Stimulated activated memory B cell treated with anti-CD40 and anti-IgM and Interleukin-4, amounts not matched to agents 10 μg/mL and 1 μg/mL and 100 μg/mL, for 72 hours (primary cell): ENCODE results near the gene SPTBN1.

Experiments used
- ATAC-seq: fragments of 150-1000 bp; cut with Tn5 transposase; 2 replicates; pipeline ENCODE4 v1.10.0; 2021
- H3K27ac Mint-ChIP-seq: one replicate; pipeline ENCODE4 v1.8.0; 2022; ENCODE audit warnings: mild to moderate bottlenecking, mixed read lengths
- H3K27me3 Mint-ChIP-seq: one replicate; pipeline ENCODE4 v1.8.0; 2022; ENCODE audit warnings: mixed read lengths
- H3K36me3 Mint-ChIP-seq: one replicate; pipeline ENCODE4 v1.8.0; 2022; ENCODE audit warnings: mixed read lengths
- H3K4me1 Mint-ChIP-seq: one replicate; pipeline ENCODE4 v1.8.0; 2022; ENCODE audit warnings: mixed read lengths
- H3K4me3 Mint-ChIP-seq: one replicate; pipeline ENCODE4 v1.8.0; 2022; ENCODE audit warnings: mild to moderate bottlenecking, moderate library complexity, mixed read lengths
- H3K9me3 Mint-ChIP-seq: one replicate; pipeline ENCODE4 v1.8.0; 2022; ENCODE audit warnings: mixed read lengths

The SPTBN1 gene

GRCh38 chr2:54667726-54668650, 211.9 kb downstream of the SPTBN1 start:
- Mint-ChIP-seq H3K9me3 (no peaks in the 10 kb centered on the region), H3K4me3 (no peak overlapping the region), H3K27me3 (no peaks in the 10 kb centered on the region), H3K27ac (no peak overlapping the region), H3K4me1 (peaks cover 8% of the 10 kb centered on the region), H3K36me3 (peaks cover 70% of the 10 kb centered on the region)
- ATAC-seq, result no peak

GRCh38 chr2:54668711-54669110, 212.6 kb downstream of the SPTBN1 start:
- no peak overlapping the region for H3K4me3 Mint-ChIP-seq
- no peak for ATAC-seq
- no peaks in the 10 kb centered on the region for H3K27me3 Mint-ChIP-seq
- peaks cover 16% of the 10 kb centered on the region for H3K4me1 Mint-ChIP-seq
- no peaks in the 10 kb centered on the region for H3K9me3 Mint-ChIP-seq
- peaks cover 64% of the 10 kb centered on the region for H3K36me3 Mint-ChIP-seq
- no peak overlapping the region for H3K27ac Mint-ChIP-seq

GRCh38 chr2:54669677-54670484, 213.8 kb downstream of the SPTBN1 start:
- no peak for ATAC-seq
- H3K9me3 Mint-ChIP-seq, result no peaks in the 10 kb centered on the region
- peaks cover 55% of the 10 kb centered on the region for H3K36me3 Mint-ChIP-seq
- peaks cover 26% of the 10 kb centered on the region for H3K4me1 Mint-ChIP-seq
- H3K4me3 Mint-ChIP-seq, result no peak overlapping the region
- H3K27ac Mint-ChIP-seq, result no peak overlapping the region
- H3K27me3 Mint-ChIP-seq, result no peaks in the 10 kb centered on the region

DNA sequence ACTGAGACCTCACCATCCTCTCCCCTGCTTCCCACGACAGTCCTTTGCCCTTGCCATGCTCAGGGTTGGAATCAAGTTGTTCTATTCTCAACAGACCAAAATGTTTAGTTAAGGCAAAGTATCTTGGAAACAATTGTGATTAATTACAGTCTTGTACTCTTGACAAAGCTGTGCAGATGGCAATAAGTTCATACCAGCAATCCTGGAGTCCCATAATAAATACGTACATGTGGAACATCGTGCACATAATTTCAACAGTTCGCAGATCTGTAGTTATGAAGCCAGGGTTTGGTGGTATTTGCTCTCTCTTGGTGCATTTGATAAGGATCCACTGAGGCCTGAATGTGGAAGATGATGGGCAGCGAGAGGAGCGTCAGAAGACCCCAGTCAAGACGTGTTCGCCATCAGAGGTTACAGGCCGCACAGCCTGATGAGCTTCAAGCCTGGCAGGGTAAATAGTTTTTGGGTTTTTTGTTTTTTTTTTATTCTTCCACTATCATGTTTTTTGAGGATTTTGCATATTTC, 214.4 kb downstream of the SPTBN1 start:
- H3K4me1 Mint-ChIP-seq, result peaks cover 26% of the 10 kb centered on the region
- H3K27me3 Mint-ChIP-seq, result no peaks in the 10 kb centered on the region
- peaks cover 50% of the 10 kb centered on the region for H3K36me3 Mint-ChIP-seq
- no peaks in the 10 kb centered on the region for H3K9me3 Mint-ChIP-seq
- H3K4me3 Mint-ChIP-seq, result no peak overlapping the region
- ATAC-seq, result no peak
- H3K27ac Mint-ChIP-seq, result no peak overlapping the region

GRCh38 chr2:54671010-54671409, 214.9 kb downstream of the SPTBN1 start:
- Mint-ChIP-seq H3K4me1 (peaks cover 26% of the 10 kb centered on the region), H3K27me3 (no peaks in the 10 kb centered on the region), H3K36me3 (peaks cover 47% of the 10 kb centered on the region), H3K4me3 (no peak overlapping the region), H3K27ac (no peak overlapping the region), H3K9me3 (no peaks in the 10 kb centered on the region)
- ATAC-seq, result no peak

- no peak overlapping the region for H3K4me3 Mint-ChIP-seq
- H3K4me1 Mint-ChIP-seq, result peaks cover 26% of the 10 kb centered on the region
- H3K36me3 Mint-ChIP-seq, result peaks cover 40% of the 10 kb centered on the region
- H3K27me3 Mint-ChIP-seq, result no peaks in the 10 kb centered on the region
- peak overlapping the region; percentile 94 for H3K27ac Mint-ChIP-seq
- ATAC-seq, result no peak
- no peaks in the 10 kb centered on the region for H3K9me3 Mint-ChIP-seq
These were observed 215.9 kb downstream of the SPTBN1 start for GRCh38 chr2:54671875-54672589.

DNA sequence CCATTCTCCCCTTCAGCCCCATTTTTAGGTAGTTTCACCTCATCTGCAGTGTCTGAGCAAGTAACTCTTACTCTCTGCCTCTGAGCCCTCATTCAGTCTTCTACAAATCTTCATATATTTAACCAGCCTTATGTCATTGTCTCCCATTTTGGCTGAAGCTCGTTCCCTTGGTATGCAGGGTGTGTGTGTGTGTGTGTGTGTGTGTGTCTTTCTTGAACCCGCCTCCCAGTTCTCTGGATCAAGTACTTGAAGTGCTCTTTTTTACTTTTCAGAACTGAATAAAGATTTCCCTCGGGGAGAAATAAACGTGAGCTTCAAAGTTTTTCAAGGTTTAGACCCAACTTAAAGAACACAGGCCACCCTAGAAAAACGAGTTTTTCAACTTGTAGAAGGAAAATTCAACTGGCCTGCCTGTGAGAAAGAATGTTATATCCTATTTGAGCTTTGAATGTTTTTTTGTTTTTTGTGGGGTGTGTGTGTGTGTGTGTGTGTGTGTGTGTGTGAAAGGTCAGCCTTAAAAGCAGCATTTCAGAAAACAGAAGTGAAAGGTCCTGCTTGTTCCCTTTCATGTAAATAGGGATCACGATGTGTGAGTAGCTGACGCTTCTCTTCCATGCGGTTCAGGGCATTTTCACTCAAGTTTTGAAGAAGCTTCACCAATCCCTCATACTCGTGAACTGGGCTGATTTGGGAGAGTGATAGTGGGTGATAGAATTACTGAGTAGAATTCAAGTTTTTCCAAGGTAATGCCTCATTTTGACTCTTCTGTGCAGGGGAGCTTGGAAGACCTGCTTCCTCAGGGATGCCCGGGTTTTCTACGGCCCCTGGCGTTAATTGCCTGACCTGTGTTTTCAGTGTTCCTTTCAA, 216.7 kb downstream of the SPTBN1 start:
- H3K4me3 Mint-ChIP-seq, result peak overlapping the region; percentile 67
- peak overlapping the region; percentile 94 for H3K27ac Mint-ChIP-seq
- H3K27me3 Mint-ChIP-seq, result no peaks in the 10 kb centered on the region
- H3K36me3 Mint-ChIP-seq, result peaks cover 32% of the 10 kb centered on the region
- ATAC-seq, result peak; percentile 90
- no peaks in the 10 kb centered on the region for H3K9me3 Mint-ChIP-seq
- peaks cover 32% of the 10 kb centered on the region for H3K4me1 Mint-ChIP-seq

- H3K9me3 Mint-ChIP-seq, result no peaks in the 10 kb centered on the region
- ATAC-seq, result peak; percentile 79
- no peaks in the 10 kb centered on the region for H3K27me3 Mint-ChIP-seq
- H3K4me3 Mint-ChIP-seq, result peak overlapping the region; percentile 67
- H3K4me1 Mint-ChIP-seq, result peaks cover 40% of the 10 kb centered on the region
- peak overlapping the region; percentile 94 for H3K27ac Mint-ChIP-seq
- H3K36me3 Mint-ChIP-seq, result peaks cover 25% of the 10 kb centered on the region
These were observed 217.4 kb downstream of the SPTBN1 start for GRCh38 chr2:54673501-54673998.

GRCh38 chr2:54675281-54675680, 219.2 kb downstream of the SPTBN1 start:
- H3K36me3 Mint-ChIP-seq, result peaks cover 9% of the 10 kb centered on the region
- H3K27ac Mint-ChIP-seq, result peak overlapping the region; percentile 94
- peaks cover 57% of the 10 kb centered on the region for H3K4me1 Mint-ChIP-seq
- H3K27me3 Mint-ChIP-seq, result peaks cover 5% of the 10 kb centered on the region
- H3K4me3 Mint-ChIP-seq, result no peak overlapping the region
- no peaks in the 10 kb centered on the region for H3K9me3 Mint-ChIP-seq
- ATAC-seq, result no peak

GRCh38 chr2:54675738-54676137, 219.6 kb downstream of the SPTBN1 start:
- Mint-ChIP-seq H3K9me3 (no peaks in the 10 kb centered on the region), H3K36me3 (peaks cover 5% of the 10 kb centered on the region), H3K27ac (peak overlapping the region; percentile 94), H3K4me1 (peaks cover 60% of the 10 kb centered on the region), H3K27me3 (peaks cover 9% of the 10 kb centered on the region), H3K4me3 (no peak overlapping the region)
- ATAC-seq, result no peak

DNA sequence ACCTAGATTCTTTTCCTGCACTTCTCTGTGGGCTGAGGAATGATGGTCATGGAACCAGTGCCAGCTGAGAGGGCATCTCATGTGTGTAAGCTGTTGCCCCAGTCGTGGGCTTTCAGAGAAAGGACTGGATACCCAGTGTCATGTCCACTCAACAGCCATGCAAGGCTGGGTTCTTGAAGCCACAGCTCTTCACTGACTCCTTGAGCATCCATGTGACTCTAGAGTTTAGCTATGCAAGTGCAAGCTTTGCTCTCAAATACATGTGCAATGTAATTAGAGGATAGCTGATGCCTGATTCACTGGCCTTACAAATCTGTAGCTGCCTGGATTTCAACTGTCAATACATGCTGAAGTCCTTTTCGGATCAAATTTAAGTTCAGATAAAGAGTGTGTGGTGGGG, 220.5 kb downstream of the SPTBN1 start:
- H3K27me3 Mint-ChIP-seq, result peaks cover 9% of the 10 kb centered on the region
- H3K27ac Mint-ChIP-seq, result no peak overlapping the region
- peaks cover 3% of the 10 kb centered on the region for H3K9me3 Mint-ChIP-seq
- peaks cover 67% of the 10 kb centered on the region for H3K4me1 Mint-ChIP-seq
- H3K4me3 Mint-ChIP-seq, result no peak overlapping the region
- no peaks in the 10 kb centered on the region for H3K36me3 Mint-ChIP-seq
- no peak for ATAC-seq

- no peak overlapping the region for H3K4me3 Mint-ChIP-seq
- peaks cover 64% of the 10 kb centered on the region for H3K4me1 Mint-ChIP-seq
- peaks cover 5% of the 10 kb centered on the region for H3K9me3 Mint-ChIP-seq
- no peak for ATAC-seq
- no peaks in the 10 kb centered on the region for H3K36me3 Mint-ChIP-seq
- H3K27ac Mint-ChIP-seq, result no peak overlapping the region
- peaks cover 9% of the 10 kb centered on the region for H3K27me3 Mint-ChIP-seq
These were observed 221.5 kb downstream of the SPTBN1 start for GRCh38 chr2:54677476-54678265.

DNA sequence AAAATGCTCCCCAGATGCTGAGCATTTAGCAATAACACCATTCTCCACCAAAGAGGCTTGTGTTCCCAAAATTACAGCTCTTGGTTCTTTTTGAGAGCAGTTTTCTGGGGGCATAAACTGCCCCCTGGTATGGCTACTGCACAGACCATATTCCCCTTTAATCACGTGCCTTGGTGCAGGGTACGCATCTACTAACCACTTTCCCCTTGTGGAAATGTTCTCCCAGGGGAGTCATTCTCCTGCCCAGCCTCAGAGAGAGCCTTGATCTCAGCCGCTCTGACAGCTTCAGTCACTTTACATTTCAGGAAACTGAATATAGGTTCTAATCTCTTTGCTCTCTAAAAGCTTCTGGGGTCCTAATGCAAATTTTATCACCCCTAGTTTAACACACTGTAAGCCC, 222.6 kb downstream of the SPTBN1 start:
- H3K27ac Mint-ChIP-seq, result peak overlapping the region; percentile 79
- peaks cover 54% of the 10 kb centered on the region for H3K4me1 Mint-ChIP-seq
- H3K36me3 Mint-ChIP-seq, result no peaks in the 10 kb centered on the region
- no peak for ATAC-seq
- no peak overlapping the region for H3K4me3 Mint-ChIP-seq
- peaks cover 9% of the 10 kb centered on the region for H3K27me3 Mint-ChIP-seq
- peaks cover 5% of the 10 kb centered on the region for H3K9me3 Mint-ChIP-seq
